Left lung (tissue), 10 donors: Measurements from ENCODE around the gene CLCNKB. TPM values are rescaled to one million over a fixed set of nuclear protein-coding genes. Genes with fewer than 3 reads are reported as not detected.

Experiments used
- ATAC-seq: fragments of 200-7000 bp; cut with Tn5 transposase; one replicate; pipeline ENCODE4 v1.9.1; 2020; ENCODE audit warnings: moderate library complexity
- DNase-seq, 4 donors: peaks; one replicate each; pipeline ENCODE4 v3.0.0-alpha.2; 2013 to 2020
- H3K27ac ChIP-seq, 2 donors: fragments of 200-600 bp; sonication (generic) in 1 of 2; one replicate each; pipeline versions ENCODE4 v1.5.0 to v1.8.0; 2020 to 2021
- H3K27me3 ChIP-seq, 2 donors: fragments of 200-600 bp; sonication (generic) in 1 of 2; one replicate each; pipeline versions ENCODE4 v1.5.0 to v1.8.0; 2020 to 2021
- H3K36me3 ChIP-seq, 2 donors: fragments of 200-600 bp; sonication (generic) in 1 of 2; one replicate each; pipeline versions ENCODE4 v1.5.0 to v1.8.0; 2020 to 2021
- H3K4me1 ChIP-seq, 2 donors: fragments of 200-600 bp; one replicate each; pipeline ENCODE4 v1.8.0; 2021
- H3K4me3 ChIP-seq, 2 donors: fragments of 200-600 bp; sonication (generic) in 1 of 2; one replicate each; pipeline versions ENCODE4 v1.5.0 to v1.8.0; 2020 to 2021; ENCODE audit warnings: mild to moderate bottlenecking in 1 of 2
- H3K9me3 ChIP-seq, 2 donors: fragments of 200-600 bp; sonication (generic) in 1 of 2; one replicate each; pipeline versions ENCODE4 v1.5.0 to v1.8.0; 2020 to 2021
- CTCF ChIP-seq, 2 donors: fragments of 200-600 bp; sonication (generic) in 1 of 2; IDR thresholded peaks; one replicate each; pipeline versions ENCODE4 v1.5.0 to v1.8.0; 2021; ENCODE audit warnings: antibody characterized with exemption in 2 of 2
- intact Hi-C, 2 donors: fragments of 100-400 bp; cut with DNase I; formaldehyde crosslinking; loops; one replicate each; pipeline versions ENCODE4 v1.11.2 to v1.14.2; 2022
- polyA plus RNA-seq, 6 donors: library from polyadenylated mRNA; unstranded; fragments of 120-200 nt; gene quantifications; one replicate each; pipeline ENCODE4 v1.2.1, GENCODE V29; 2013; ENCODE audit not compliant: insufficient read length in 6 of 6
- total RNA-seq, 2 donors: library from RNA; stranded (reverse); fragmentation: NEBNext Ultra II Directional; extraction: Animal tissue kit (Norgen Biotek cat#: 25700); gene quantifications; one replicate each; pipeline ENCODE4 v1.2.1, GENCODE V29; 2021
- donor health status: DM: no; HTN: yes; CAD: no.
- donor health status: DM: no; HTN: no; CAD: no.

Gene CLCNKB
- total and polyA plus RNA-seq, 8 donors: 1.1 to 8.0 (median 4.9) TPM; not detected in 1

DNA sequence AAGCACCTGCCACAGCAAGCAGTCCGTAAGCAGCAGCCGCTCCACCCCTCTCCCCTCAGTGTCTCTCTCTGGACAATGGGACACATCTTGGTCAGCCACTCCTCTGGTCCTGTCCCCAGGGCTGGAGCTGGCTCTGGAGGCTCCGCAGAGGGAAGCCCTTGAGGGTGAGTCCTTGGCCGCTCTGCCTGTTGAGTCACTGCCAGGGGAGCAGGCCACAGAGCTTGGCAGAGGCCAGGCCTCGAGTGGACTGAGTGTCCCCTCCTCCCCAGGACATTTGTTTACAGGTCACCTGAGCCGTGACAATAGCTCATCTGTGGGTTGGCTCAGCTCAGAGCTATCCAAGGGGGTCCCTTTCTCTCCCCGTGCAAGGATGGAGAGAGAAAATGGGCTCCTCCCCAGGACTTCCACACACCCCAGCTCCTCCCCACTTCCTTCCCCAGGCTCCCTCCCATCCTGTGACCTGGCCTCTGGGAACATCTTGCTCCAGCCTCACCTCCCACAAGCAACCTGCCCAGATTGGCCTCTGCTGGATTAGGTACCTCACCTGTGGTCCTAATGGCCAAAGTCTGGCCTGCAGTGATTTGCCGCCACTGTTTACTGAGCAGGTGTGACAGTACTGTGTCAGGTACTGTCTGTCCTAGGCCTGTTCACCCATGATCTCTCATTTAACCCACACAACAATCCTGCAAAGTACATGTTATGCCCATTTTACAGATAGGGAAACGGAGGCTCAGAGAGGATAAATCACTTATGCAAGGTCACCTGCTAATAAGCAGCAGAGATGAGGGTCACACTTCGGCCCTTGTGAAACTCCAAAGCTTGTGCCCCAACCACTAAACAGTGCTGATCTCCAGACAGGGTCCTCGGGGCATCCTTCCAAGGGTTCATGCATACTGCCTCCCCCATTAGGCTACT, 25.0 kb downstream of the CLCNKB start:
- H3K27ac ChIP-seq: no peak overlapping the region
- TF ChIP-seq CTCF (IDR thresholded peaks at IDR 0.05): no peak

GRCh38 chr1:16070640-16071355, 27.2 kb downstream of the CLCNKB start:
- Histone ChIP-seq H3K4me3 (no peak overlapping the region), H3K36me3 (no peaks in the 10 kb centered on the region), H3K27me3 (peaks cover 6 to 39% of the 10 kb centered on the region in 2 donors), H3K4me1 (peaks cover 6 to 8% of the 10 kb centered on the region in 2 donors), H3K27ac (no peak overlapping the region), H3K9me3 (no peaks in the 10 kb centered on the region)
- no peak for DNase-seq
- no peak for TF ChIP-seq CTCF (IDR thresholded peaks at IDR 0.05)
- ATAC-seq: no peak
- intact Hi-C loops: loop anchor here (5.0 to 10.0 kb wide), 3 partner anchors 124 to 294 kb away; partner anchors contain the start of gene SZRD1 (in 1 of the 2)

More for the DNA sequence above, 25.0 kb downstream of the CLCNKB start:
- Histone ChIP-seq H3K9me3 (no peaks in the 10 kb centered on the region), H3K36me3 (no peaks in the 10 kb centered on the region), H3K4me1 (peaks cover 4 to 6% of the 10 kb centered on the region in 2 donors), H3K4me3 (no peak overlapping the region), H3K27me3 (peaks cover 6 to 37% of the 10 kb centered on the region in 2 donors)
- DNase-seq (no peak), ATAC-seq (peak; percentile 82)
- intact Hi-C loops: no loop called here

- Histone ChIP-seq H3K4me3 (no peak overlapping the region), H3K9me3 (no peaks in the 10 kb centered on the region), H3K27me3 (peaks cover 6 to 39% of the 10 kb centered on the region in 2 donors), H3K4me1 (peaks cover 6 to 8% of the 10 kb centered on the region in 2 donors), H3K27ac (no peak overlapping the region), H3K36me3 (no peaks in the 10 kb centered on the region)
- ATAC-seq (no peak), DNase-seq (no peak)
- TF ChIP-seq CTCF (IDR thresholded peaks at IDR 0.05): no peak
- intact Hi-C loops: loop anchor here (5.0 to 10.0 kb wide), 3 partner anchors 123 to 293 kb away; partner anchors contain the start of gene SZRD1 (in 1 of the 2)
Observed at GRCh38 chr1:16071614-16072013, 28.0 kb downstream of the CLCNKB start.

- ATAC-seq (no peak), DNase-seq (no peak)
- Histone ChIP-seq H3K36me3 (no peaks in the 10 kb centered on the region), H3K4me3 (no peak overlapping the region), H3K9me3 (no peaks in the 10 kb centered on the region), H3K27ac (no peak overlapping the region), H3K4me1 (peaks cover 6 to 8% of the 10 kb centered on the region in 2 donors), H3K27me3 (peaks cover 6 to 39% of the 10 kb centered on the region in 2 donors)
- intact Hi-C loops: loop anchor here (5.0 to 10.0 kb wide), 3 partner anchors 123 to 293 kb away; partner anchors contain the start of gene SZRD1 (in 1 of the 2)
- TF ChIP-seq CTCF (IDR thresholded peaks at IDR 0.05): no peak
Observed at GRCh38 chr1:16072095-16072494, 28.5 kb downstream of the CLCNKB start.
